PFSK-1 (cell line): ENCODE measurements around the gene GNB1L.

ENCODE experiments used
- FOXP2 ChIP-seq: optimal IDR thresholded peaks from 2 replicates; pipeline ENCODE3; 2011; ENCODE audit warnings: borderline replicate concordance, control low read depth, inconsistent platforms; ENCODE audit not compliant: insufficient read depth; ENCODE audit errors: extremely low read length, extremely low read depth
- POLR2AphosphoS5 ChIP-seq: IDR thresholded peaks from 2 replicates; pipeline ENCODE4 v1.6.1; 2012; ENCODE audit warnings: low read depth, mild to moderate bottlenecking, control low read depth, low read length, moderate library complexity
- SIN3A ChIP-seq: IDR thresholded peaks from 2 replicates; pipeline ENCODE4 v1.6.1; 2012; ENCODE audit warnings: mild to moderate bottlenecking, low read length, moderate library complexity, borderline replicate concordance; ENCODE audit not compliant: insufficient read depth
- TAF1 ChIP-seq: IDR thresholded peaks from 2 replicates; pipeline ENCODE4 v1.6.1; 2012; ENCODE audit warnings: low read length, control low read depth, borderline replicate concordance; ENCODE audit not compliant: insufficient read depth
- TF ChIP-seq, protein P1 (sequence below), 2 experiments: IDR thresholded peaks; 2 replicates each; pipeline versions ENCODE4 v1.6.1 to v1.8.0; 2011 to 2012; ENCODE audit warnings: low read depth in 2 of 2, low read length in 2 of 2, control low read depth in 1 of 2, inconsistent platforms in 1 of 2, mild to moderate bottlenecking in 1 of 2, moderate library complexity in 1 of 2; ENCODE audit not compliant: insufficient read depth in 1 of 2

Gene GNB1L

DNA sequence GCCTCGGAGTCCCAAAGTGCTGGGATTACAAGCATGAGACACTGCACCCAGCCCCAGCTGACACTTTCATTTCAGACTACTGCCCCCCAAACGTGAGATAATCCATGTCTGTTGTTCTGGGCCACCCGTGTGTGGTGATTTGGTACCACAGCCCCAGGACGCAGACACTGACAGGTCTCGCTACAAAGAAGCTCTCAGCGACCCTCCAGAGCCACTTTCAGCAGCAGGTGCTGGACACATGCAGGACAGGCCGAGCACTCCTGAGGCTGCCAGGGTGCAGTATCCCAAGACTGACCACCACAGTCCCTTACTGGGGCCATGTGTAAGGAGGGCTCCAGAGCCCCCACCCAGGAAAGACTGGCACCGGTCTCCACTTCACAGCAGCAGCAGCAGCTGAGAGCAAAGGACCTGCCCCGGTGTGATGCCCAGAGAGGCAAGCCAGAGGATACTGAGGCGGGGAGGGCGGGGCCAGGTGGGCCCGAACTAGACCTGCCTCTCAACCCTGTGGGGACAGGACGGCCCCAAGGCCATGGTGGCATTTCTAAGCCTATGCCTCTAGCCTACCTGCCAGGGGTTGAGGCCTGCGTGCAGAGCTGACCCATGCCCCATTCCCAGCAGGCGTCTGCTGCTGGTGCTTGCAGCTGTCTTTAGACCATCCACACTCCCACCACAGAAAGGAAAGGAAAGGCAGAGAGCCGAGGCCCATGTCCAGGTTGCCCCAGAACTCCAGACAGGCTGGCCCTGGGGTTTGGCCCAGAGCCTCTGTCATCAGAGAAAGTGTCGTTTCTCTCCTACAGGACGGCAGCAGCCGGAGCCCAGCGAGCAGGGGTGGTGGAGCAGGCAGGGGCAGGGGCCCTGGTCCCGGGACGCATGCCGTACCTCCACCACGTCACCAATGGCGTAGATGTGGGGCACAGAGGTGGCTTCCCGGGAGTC is 28.0 kb upstream of the GNB1L start:
- TF ChIP-seq FOXP2: no peak
- TF ChIP-seq TAF1: no peak
- TF ChIP-seq SIN3A: no peak
- TF ChIP-seq, protein P1, sequence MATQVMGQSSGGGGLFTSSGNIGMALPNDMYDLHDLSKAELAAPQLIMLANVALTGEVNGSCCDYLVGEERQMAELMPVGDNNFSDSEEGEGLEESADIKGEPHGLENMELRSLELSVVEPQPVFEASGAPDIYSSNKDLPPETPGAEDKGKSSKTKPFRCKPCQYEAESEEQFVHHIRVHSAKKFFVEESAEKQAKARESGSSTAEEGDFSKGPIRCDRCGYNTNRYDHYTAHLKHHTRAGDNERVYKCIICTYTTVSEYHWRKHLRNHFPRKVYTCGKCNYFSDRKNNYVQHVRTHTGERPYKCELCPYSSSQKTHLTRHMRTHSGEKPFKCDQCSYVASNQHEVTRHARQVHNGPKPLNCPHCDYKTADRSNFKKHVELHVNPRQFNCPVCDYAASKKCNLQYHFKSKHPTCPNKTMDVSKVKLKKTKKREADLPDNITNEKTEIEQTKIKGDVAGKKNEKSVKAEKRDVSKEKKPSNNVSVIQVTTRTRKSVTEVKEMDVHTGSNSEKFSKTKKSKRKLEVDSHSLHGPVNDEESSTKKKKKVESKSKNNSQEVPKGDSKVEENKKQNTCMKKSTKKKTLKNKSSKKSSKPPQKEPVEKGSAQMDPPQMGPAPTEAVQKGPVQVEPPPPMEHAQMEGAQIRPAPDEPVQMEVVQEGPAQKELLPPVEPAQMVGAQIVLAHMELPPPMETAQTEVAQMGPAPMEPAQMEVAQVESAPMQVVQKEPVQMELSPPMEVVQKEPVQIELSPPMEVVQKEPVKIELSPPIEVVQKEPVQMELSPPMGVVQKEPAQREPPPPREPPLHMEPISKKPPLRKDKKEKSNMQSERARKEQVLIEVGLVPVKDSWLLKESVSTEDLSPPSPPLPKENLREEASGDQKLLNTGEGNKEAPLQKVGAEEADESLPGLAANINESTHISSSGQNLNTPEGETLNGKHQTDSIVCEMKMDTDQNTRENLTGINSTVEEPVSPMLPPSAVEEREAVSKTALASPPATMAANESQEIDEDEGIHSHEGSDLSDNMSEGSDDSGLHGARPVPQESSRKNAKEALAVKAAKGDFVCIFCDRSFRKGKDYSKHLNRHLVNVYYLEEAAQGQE (IDR thresholded peaks at IDR 0.05; ENCODE audit: insufficient read depth in 1 of 2, low read depth in 2 of 2, low read length in 2 of 2): no peak
- no peak for TF ChIP-seq POLR2AphosphoS5

DNA sequence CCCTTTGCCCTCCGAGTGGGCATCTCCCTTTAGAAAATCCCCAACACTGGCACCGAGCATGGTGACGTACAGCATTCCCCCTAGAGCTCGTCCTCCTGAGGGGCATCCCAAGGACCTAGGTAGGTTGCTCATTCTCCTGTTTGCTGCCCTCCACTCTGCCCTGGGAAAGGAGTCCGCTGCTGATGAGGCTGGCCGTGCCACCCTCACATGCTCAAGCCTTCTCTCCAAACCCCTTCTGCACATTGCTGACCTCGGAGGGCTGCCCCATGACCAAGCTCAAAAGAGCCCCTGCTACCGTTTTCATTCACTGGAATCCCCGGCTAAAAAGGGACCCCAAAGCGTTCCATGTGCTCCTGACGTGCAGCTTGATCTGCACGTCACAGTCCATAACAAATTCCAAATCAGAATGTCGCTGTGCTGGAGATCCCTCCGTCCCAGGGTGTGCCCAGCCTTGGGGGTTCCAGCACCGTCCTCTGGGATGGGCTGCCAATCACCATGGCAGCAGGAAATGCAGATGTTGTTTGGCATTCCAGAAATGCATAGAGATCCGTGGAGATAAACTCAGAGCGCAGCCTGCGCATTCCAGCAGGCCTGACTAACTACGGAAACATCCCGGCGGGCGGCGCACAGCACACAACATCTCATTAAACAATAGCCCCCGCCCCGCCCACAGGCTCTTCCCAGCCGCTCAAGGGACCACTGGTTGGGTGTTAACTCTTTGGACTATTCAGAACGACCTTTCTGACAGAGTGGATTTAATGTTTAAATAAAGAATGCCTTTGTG is 26.3 kb upstream of the GNB1L start:
- TF ChIP-seq, protein P1 (IDR thresholded peaks at IDR 0.05; ENCODE audit: insufficient read depth in 1 of 2, low read depth in 2 of 2, low read length in 2 of 2): no peak
- TF ChIP-seq FOXP2 (peak; percentile 85), SIN3A (peak; percentile 77; the same call in 1 of the 2 replicates), TAF1 (0 out of 2 replicates have a peak, but pooled peaks have one; percentile 22), POLR2AphosphoS5 (no peak)

DNA sequence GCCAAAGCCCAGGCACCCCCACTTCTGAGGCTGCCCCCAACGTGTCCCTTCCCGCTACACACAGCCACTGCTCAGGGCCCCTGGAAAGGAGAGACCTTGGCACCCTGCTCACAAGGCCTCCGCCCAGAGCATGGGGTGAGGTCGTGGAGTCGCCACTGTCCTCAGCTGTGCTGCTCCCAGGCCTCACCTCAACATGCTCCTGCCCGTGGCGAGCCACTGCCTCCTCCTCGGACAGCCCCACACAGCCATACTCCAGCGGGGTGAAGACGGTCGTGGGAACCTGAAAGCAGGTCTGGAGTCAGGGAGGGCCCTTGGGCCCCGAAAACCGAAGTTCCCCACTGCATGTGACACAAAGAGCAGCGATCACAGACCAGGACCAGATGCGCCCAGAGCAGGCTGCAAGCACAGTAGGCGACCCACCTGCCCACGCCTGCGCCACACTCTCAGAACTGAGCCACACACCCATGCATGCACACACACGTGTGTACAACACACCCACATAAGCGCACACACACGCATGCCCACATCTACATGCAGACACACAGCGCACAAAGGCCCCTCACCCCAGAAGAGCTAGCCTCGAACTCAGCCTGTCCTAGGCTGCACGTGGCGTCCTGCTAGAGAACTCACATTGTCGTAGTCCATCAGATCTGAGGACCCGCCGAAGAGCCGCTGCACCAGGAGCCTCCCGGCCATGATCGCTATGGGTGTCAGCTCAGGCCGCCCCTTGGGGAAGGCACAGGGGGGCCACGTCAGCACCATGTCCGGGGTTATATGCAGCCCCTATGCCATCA is 25.5 kb upstream of the GNB1L start:
- TF ChIP-seq, protein P1 (IDR thresholded peaks at IDR 0.05; ENCODE audit: insufficient read depth in 1 of 2, low read depth in 2 of 2, low read length in 2 of 2): no peak
- TF ChIP-seq POLR2AphosphoS5 (no peak), SIN3A (no peak), FOXP2 (no peak), TAF1 (no peak)

DNA sequence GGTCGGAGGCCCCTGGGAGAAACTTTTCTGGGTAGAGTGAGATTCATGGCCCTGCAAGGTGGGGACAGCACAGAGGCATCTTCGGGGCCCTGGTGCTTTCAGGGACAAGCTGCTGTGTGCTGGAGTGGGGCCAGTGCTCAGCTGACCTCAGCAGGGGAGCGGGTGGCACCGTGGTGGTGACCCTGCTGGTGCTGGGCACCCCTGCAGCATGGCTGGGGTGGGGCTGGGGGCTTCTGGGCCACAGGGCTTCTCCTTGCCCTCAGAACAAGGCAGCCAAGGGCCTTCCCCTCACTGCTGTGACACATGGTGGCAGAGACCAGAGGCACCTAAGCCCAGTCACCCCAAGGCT is 24.9 kb upstream of the GNB1L start:
- no peak for TF ChIP-seq TAF1
- TF ChIP-seq, protein P1 (IDR thresholded peaks at IDR 0.05; ENCODE audit: insufficient read depth in 1 of 2, low read depth in 2 of 2, low read length in 2 of 2): no peak
- no peak for TF ChIP-seq FOXP2
